ENCODE data around the gene BMP5.

The BMP5 gene

DNA sequence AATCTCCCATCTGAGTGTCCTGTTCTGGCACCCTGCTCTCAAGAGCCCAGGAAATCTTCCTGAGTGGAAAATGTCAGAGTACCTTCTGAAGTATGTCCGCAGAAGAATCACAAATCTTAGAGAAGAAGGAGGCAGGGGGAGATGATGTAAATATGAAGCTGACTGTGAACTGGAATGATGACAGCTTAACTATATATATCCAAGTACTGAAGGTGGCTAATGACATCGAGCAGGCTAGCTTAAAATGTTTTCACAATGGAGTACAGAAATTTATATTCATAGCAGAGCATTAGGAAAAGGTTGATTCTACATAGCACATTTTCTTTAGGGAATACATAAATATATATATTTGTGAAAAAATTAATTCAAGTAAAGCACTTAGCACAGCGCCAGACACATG lies 64.3 kb downstream of the BMP5 start:
- no peak for DNase-seq (ENCODE audit: low spot score)

GRCh38 chr6:55802259-55802658 lies 73.1 kb downstream of the BMP5 start:
- DNase-seq (ENCODE audit: low spot score) = no peak

- DNase-seq (ENCODE audit: low spot score) = no peak
These were observed 76.8 kb downstream of the BMP5 start for GRCh38 chr6:55798571-55798970.

- no peak for DNase-seq (ENCODE audit: low spot score)
These were observed 81.1 kb downstream of the BMP5 start for GRCh38 chr6:55794136-55794812.

DNA sequence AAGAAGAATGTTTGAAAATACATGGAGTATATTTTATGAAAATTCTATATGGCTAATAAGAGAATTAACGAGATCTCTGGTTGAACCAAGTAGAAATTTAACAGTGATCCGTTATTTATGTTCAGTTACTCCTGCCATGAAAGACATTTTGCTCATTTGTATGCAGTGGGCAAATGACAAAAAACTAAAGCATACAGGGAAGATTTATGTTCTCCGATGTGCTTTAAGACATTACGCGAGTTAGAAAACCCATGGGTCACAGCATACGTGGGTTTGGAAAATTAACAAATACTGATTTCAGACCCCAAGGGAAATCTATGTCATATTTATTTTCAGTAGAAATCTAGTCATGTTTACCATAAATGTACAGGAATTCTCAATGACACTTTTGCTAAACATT lies 90.1 kb downstream of the BMP5 start:
- no peak for DNase-seq (ENCODE audit: low spot score)

GRCh38 chr6:55782275-55782674 lies 93.1 kb downstream of the BMP5 start:
- DNase-seq (ENCODE audit: low spot score) = no peak

- DNase-seq (ENCODE audit: low spot score) = no peak
These were observed 96.7 kb downstream of the BMP5 start for GRCh38 chr6:55778705-55779104.

- no peak for DNase-seq (ENCODE audit: low spot score)
These were observed 97.9 kb downstream of the BMP5 start for GRCh38 chr6:55777469-55777868.

DNA sequence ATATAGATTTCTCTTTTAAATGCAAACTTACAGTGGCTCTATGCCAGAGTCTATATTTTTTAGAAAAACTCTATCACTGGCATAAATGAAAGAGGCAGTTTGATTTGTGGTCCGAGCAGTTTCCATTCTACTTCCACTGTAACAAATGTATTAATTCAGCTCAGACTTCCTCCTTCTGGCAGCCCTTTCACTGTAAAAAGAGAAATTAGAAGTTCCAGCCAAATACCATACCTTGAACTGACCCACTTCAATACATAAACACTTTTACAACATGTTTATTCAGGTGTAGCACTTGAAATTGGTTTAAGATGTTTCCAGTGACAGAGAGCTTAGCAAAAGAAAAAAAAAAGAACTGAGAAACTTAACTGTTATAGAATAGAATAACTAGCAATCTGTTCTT lies 99.3 kb downstream of the BMP5 start:
- no peak for DNase-seq (ENCODE audit: low spot score)

GRCh38 chr6:55775029-55775318 lies 100.4 kb downstream of the BMP5 start:
- no peak for DNase-seq (ENCODE audit: low spot score)

DNA sequence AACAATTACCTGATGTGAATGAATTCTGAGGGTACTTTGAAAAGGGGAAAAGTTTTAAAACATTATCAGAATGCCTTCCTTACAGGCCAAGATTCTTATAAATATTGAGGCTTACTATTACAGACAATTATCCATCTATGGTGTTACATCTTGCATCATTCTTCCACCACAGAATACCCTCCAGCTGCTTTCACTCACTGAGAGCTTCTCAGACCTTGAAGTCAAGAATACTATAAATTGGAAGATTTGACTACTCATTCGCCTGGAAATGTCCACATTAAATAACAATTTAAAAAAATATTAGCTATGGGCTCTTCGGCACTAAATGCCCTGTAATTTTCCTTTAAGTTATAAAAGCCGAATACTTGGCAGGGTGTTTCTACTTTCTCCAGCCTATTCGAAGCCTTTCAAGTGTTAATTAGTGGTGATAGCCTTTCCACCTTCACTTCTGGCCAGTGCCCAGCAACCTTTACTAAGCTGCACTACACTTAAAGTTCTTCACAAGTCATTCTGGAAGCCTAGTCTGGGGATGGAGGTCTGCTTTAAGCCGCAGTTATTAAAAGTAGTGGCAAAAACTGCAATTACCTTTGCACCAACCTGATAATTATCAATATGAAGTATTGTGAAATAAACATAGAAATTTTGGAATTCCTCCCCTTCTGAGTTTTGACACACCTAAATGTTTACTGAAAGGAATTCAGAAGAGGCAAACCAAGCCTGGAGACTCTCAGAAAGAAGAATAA lies 100.9 kb downstream of the BMP5 start:
- DNase-seq (ENCODE audit: low spot score) = no peak

GRCh38 chr6:55773620-55774216 lies 101.7 kb downstream of the BMP5 start:
- no peak for DNase-seq (ENCODE audit: low spot score)

DNA sequence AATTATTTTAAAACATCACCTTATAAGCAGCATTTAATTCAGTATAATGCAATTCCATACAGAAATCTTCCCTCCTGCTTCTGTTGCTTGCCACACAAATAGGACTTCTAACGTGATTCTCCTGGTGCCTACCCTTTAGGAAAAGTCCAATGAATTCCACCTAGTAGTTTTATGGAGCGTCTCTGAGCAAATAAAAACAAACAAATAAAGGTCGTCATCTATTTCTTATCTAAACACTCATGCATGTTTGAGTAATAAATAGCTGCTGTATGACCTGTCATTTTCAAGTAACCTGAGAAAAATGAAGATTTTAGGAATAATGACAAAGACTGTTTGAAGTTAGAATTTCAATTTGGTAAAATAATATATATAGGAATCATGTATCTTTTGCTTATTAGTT lies 102.7 kb downstream of the BMP5 start:
- no peak for DNase-seq (ENCODE audit: low spot score)

DNA sequence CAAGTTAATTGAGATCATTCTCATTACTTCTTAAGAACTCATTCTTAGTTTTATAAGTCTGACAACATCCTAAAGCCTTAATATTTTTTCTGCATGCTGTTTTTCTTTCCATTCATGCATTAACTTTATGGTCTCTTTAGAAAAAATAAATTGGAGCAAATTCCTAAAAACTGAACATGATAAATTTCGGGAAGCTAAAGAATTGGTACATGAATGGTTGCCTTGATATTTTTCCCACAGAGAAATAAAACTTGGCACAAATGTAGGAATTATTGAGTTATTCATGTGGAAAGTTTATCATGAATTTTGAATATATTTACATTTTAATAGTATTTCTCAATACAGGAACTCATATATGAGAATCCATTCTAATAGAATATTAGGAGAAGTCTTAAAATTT lies 115.9 kb downstream of the BMP5 start:
- DNase-seq (ENCODE audit: low spot score) = no peak

DNA sequence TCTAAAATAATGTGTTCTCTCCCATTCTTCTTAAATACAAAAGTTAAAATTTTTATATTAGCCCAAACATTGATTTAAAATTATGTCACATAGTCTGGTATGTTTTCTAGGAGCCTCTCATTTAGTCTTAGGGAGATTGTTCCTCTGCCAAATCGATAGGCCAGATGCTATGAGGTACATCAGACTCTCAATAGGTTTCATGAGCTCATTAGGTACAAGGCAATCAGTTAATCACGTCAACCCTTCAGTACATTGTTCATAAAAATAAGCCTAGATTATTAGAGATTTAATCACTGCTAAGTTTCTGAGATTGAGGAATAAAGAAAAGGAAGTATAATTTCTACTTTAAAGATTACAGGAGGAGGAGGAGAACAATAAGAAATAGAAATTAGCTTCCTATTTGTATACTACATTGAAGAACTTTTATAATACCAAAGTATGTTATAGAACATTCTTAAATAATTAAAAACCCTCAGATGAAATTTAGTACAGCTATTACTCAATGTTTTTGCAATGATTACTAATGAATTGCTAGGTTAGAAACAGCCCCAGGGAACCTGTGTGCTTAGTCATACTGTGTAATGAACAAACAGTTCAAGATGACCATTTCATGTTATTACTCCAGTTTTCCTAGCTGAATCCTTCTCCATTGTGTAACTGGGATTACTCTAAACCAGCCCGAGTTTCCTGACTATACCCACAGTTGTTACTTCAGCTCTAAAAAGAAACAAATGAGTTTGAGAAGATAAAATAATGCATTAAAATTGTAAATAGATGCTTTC lies 117.0 kb downstream of the BMP5 start:
- no peak for DNase-seq (ENCODE audit: low spot score)

- no peak for DNase-seq (ENCODE audit: low spot score)
These were observed 118.8 kb downstream of the BMP5 start for GRCh38 chr6:55756531-55757031.

GRCh38 chr6:55748880-55749279 lies 126.5 kb downstream of the BMP5 start:
- DNase-seq (ENCODE audit: low spot score) = no peak

DNA sequence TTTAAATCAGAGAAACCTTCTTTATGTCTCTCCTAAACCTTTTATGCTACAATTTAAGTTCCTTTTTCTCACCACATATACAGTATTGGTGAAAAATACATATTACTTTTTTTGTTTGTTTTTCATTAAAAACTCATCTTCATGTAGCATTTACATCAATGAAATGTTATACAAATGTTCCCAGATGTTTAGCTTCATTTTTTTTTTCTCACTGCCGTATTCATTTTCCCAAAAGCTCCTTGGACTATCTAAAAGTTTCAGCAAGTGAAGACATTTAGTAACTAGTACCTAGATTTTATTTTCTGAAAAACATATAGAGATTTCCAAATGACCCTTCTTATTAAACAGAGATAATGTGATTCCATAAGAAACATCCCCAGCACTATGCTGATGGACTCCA lies 128.9 kb downstream of the BMP5 start:
- no peak for DNase-seq (ENCODE audit: low spot score)

GRCh38 chr6:55734256-55734655 lies 141.1 kb downstream of the BMP5 start:
- DNase-seq (ENCODE audit: low spot score) = no peak

DNA sequence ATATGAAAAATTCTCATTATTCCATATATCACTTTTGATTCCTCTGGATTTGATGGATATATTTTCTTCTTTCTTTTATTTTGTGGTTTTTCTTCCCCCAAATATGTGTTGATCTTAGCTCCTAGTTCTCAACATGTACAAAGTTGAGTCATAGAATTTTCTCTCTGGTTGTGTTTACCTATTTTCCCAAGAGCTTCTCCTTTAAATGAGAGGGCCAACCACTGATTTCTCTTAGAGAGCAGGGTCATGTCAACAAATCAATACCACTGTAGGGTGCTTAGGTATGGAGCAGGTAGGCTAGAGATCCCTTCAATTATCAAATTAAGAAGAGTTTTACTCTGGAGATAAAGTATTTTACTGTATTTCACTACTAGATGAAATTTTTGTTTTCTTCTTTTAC lies 145.7 kb downstream of the BMP5 start:
- no peak for DNase-seq (ENCODE audit: low spot score)

GRCh38 chr6:55726144-55726543 lies 149.2 kb downstream of the BMP5 start:
- DNase-seq (ENCODE audit: low spot score) = no peak

DNA sequence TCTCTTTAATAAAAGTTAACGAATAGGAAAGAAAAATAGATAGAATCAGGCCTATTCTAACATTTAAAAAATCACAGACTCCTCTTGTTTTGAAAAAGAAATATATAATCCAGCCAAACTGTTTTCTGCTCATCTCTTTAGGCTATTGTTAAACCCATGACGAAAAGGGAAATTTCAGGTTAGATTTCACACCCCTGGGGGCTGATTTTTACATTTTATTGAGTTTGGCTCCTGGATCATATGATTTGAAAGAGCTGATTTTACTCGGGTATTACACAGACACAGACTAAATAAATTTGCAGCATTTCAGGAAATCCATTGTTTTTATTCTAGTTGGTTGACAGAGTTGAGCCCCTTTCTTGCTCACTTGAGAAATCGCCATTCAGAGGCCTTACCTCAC lies 160.6 kb downstream of the BMP5 start:
- no peak for DNase-seq (ENCODE audit: low spot score)

DNA sequence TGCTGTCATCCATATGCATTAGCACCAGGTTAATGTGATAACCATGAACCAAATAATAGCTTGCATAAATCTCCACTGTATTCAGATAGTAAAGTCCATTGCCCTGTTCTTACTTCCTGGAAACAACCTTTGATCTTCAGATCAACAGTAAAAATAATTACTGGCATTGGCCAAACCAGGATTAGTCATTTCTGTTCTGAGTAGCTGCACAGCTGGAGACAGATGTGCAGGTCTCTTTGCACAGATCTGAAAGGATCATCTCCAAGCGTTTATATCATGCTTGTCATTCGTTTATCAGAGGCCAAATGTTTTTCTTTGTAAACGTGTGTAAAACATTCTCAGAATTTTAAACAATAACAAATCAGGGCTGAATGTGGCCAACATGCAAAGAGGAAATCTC lies 162.0 kb downstream of the BMP5 start:
- no peak for DNase-seq (ENCODE audit: low spot score)
